Ishikawa (cell line): ENCODE results near the gene LLGL1.

ENCODE experiments used
- CEBPB ChIP-seq: IDR thresholded peaks from 2 replicates; pipeline ENCODE4 v1.6.1; 2012
- CREB1 ChIP-seq: IDR thresholded peaks from 2 replicates; pipeline ENCODE4 v1.6.1; 2012; ENCODE audit warnings: low read depth
- EGR1 ChIP-seq: IDR thresholded peaks from 2 replicates; pipeline ENCODE4 v1.6.1; 2012
- EP300 ChIP-seq: IDR thresholded peaks from 2 replicates; pipeline ENCODE4 v1.6.1; 2012; ENCODE audit warnings: borderline replicate concordance
- FOXM1 ChIP-seq: IDR thresholded peaks from 2 replicates; pipeline ENCODE4 v1.6.1; 2012; ENCODE audit warnings: low read depth, borderline replicate concordance
- NFIC ChIP-seq: IDR thresholded peaks from 2 replicates; pipeline ENCODE4 v1.6.1; 2012
- RAD21 ChIP-seq: IDR thresholded peaks from 2 replicates; pipeline ENCODE4 v1.6.1; 2012; ENCODE audit warnings: low read depth
- TAF1 ChIP-seq: IDR thresholded peaks from 2 replicates; pipeline ENCODE4 v1.6.1; 2012; ENCODE audit warnings: low read depth, mild to moderate bottlenecking
- TCF12 ChIP-seq: IDR thresholded peaks from 2 replicates; pipeline ENCODE4 v1.6.1; 2012; ENCODE audit warnings: low read depth
- TEAD4 ChIP-seq: IDR thresholded peaks from 2 replicates; pipeline ENCODE4 v1.6.1; 2012
- YY1 ChIP-seq: IDR thresholded peaks from 2 replicates; pipeline ENCODE4 v1.6.1; 2012; ENCODE audit warnings: low read depth
- ZBTB7A ChIP-seq: IDR thresholded peaks from 2 replicates; pipeline ENCODE4 v1.6.1; 2012; ENCODE audit warnings: low read depth
- TF ChIP-seq, protein P1 (sequence below): IDR thresholded peaks from 2 replicates; pipeline ENCODE4 v1.6.1; 2012
- TF ChIP-seq, protein P2 (sequence below): IDR thresholded peaks from 2 replicates; pipeline ENCODE4 v1.6.1; 2012; ENCODE audit warnings: low read depth, mild to moderate bottlenecking
- TF ChIP-seq, protein P3 (sequence below): IDR thresholded peaks from 2 replicates; pipeline ENCODE4 v1.6.1; 2012

Gene LLGL1

GRCh38 chr17:18236494-18236893, 11.1 kb downstream of the LLGL1 start:
- TF ChIP-seq, protein P1, sequence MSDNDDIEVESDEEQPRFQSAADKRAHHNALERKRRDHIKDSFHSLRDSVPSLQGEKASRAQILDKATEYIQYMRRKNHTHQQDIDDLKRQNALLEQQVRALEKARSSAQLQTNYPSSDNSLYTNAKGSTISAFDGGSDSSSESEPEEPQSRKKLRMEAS = no peak
- TF ChIP-seq TAF1 = no peak

GRCh38 chr17:18237461-18237860, 12.0 kb downstream of the LLGL1 start:
- TF ChIP-seq EP300 (no peak), NFIC (no peak), FOXM1 (no peak), TCF12 (no peak), EGR1 (no peak)
- TF ChIP-seq, protein P2, sequence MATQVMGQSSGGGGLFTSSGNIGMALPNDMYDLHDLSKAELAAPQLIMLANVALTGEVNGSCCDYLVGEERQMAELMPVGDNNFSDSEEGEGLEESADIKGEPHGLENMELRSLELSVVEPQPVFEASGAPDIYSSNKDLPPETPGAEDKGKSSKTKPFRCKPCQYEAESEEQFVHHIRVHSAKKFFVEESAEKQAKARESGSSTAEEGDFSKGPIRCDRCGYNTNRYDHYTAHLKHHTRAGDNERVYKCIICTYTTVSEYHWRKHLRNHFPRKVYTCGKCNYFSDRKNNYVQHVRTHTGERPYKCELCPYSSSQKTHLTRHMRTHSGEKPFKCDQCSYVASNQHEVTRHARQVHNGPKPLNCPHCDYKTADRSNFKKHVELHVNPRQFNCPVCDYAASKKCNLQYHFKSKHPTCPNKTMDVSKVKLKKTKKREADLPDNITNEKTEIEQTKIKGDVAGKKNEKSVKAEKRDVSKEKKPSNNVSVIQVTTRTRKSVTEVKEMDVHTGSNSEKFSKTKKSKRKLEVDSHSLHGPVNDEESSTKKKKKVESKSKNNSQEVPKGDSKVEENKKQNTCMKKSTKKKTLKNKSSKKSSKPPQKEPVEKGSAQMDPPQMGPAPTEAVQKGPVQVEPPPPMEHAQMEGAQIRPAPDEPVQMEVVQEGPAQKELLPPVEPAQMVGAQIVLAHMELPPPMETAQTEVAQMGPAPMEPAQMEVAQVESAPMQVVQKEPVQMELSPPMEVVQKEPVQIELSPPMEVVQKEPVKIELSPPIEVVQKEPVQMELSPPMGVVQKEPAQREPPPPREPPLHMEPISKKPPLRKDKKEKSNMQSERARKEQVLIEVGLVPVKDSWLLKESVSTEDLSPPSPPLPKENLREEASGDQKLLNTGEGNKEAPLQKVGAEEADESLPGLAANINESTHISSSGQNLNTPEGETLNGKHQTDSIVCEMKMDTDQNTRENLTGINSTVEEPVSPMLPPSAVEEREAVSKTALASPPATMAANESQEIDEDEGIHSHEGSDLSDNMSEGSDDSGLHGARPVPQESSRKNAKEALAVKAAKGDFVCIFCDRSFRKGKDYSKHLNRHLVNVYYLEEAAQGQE = no peak
- TF ChIP-seq, protein P3, sequence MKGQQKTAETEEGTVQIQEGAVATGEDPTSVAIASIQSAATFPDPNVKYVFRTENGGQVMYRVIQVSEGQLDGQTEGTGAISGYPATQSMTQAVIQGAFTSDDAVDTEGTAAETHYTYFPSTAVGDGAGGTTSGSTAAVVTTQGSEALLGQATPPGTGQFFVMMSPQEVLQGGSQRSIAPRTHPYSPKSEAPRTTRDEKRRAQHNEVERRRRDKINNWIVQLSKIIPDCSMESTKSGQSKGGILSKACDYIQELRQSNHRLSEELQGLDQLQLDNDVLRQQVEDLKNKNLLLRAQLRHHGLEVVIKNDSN = no peak

- no peak for TF ChIP-seq CEBPB
- TF ChIP-seq, protein P1 = no peak
- TF ChIP-seq FOXM1 = no peak
- TF ChIP-seq TAF1 = no peak
- TF ChIP-seq TCF12 = no peak
- no peak for TF ChIP-seq ZBTB7A
- TF ChIP-seq YY1 = no peak
- no peak for TF ChIP-seq TEAD4
- no peak for TF ChIP-seq CREB1
- TF ChIP-seq NFIC = no peak
- TF ChIP-seq RAD21 = no peak
- no peak for TF ChIP-seq EP300
- TF ChIP-seq, protein P3 = no peak
Observed at GRCh38 chr17:18238299-18238698, 12.9 kb downstream of the LLGL1 start.

DNA sequence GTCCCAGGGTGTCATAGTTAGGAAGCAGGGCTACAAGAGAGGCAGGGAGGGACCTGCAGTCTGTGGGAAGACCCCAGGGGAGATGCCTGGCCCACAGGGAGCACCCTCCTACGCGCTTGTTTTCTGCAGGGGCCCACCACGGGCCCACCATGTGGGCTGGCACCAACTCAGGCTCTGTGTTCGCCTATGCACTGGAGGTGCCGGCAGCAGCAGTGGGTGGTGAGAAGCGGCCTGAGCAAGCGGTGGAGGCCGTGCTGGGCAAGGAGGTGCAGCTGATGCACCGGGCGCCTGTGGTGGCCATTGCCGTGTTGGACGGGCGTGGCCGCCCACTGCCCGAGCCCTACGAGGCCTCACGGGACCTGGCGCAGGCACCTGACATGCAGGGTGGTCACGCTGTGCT, 15.0 kb downstream of the LLGL1 start:
- no peak for TF ChIP-seq TEAD4
- TF ChIP-seq RAD21 = no peak
- TF ChIP-seq, protein P2 = no peak
- no peak for TF ChIP-seq FOXM1
- TF ChIP-seq YY1 = no peak
- TF ChIP-seq CREB1 = no peak
- no peak for TF ChIP-seq NFIC
- no peak for TF ChIP-seq EP300
- TF ChIP-seq, protein P1 = no peak
- no peak for TF ChIP-seq ZBTB7A
- TF ChIP-seq TAF1 = no peak
- no peak for TF ChIP-seq TCF12
- TF ChIP-seq, protein P3 = no peak
- TF ChIP-seq CEBPB = no peak
- TF ChIP-seq EGR1 = no peak

- TF ChIP-seq, protein P3 = no peak
- TF ChIP-seq FOXM1 = no peak
- no peak for TF ChIP-seq TCF12
- TF ChIP-seq TEAD4 = no peak
- no peak for TF ChIP-seq EP300
- no peak for TF ChIP-seq EGR1
- TF ChIP-seq YY1 = no peak
- TF ChIP-seq, protein P1 = no peak
- no peak for TF ChIP-seq NFIC
- no peak for TF ChIP-seq CEBPB
- TF ChIP-seq CREB1 = no peak
- no peak for TF ChIP-seq RAD21
- no peak for TF ChIP-seq TAF1
- TF ChIP-seq ZBTB7A = no peak
- TF ChIP-seq, protein P2 = no peak
Observed at GRCh38 chr17:18241229-18241871, 15.9 kb downstream of the LLGL1 start.
